OCI-LY1 (cell line): ENCODE data around the gene TLR8.

ENCODE experiments used
- EZH2 ChIP-seq: fragments of 200-600 bp; sonication (generic), shearing (Covaris generic); IDR thresholded peaks from 2 replicates; pipeline ENCODE4 v1.8.0; 2017; ENCODE audit warnings: borderline replicate concordance, mixed run types, mild to moderate bottlenecking, antibody characterized with exemption, low read length, moderate library complexity, mixed read lengths
- TF ChIP-seq, protein P1 (sequence below): fragments of 200-600 bp; sonication (generic), shearing (Covaris generic); IDR thresholded peaks from 2 replicates; pipeline ENCODE4 v1.5.1; 2017; ENCODE audit warnings: mild to moderate bottlenecking, antibody characterized with exemption, low read length, moderate library complexity, mixed read lengths

GRCh38 chrX:12947545-12948235, 41.3 kb downstream of the TLR8 start:
- TF ChIP-seq, protein P1, sequence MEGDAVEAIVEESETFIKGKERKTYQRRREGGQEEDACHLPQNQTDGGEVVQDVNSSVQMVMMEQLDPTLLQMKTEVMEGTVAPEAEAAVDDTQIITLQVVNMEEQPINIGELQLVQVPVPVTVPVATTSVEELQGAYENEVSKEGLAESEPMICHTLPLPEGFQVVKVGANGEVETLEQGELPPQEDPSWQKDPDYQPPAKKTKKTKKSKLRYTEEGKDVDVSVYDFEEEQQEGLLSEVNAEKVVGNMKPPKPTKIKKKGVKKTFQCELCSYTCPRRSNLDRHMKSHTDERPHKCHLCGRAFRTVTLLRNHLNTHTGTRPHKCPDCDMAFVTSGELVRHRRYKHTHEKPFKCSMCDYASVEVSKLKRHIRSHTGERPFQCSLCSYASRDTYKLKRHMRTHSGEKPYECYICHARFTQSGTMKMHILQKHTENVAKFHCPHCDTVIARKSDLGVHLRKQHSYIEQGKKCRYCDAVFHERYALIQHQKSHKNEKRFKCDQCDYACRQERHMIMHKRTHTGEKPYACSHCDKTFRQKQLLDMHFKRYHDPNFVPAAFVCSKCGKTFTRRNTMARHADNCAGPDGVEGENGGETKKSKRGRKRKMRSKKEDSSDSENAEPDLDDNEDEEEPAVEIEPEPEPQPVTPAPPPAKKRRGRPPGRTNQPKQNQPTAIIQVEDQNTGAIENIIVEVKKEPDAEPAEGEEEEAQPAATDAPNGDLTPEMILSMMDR: no peak
- TF ChIP-seq EZH2: no peak
